Activated T-helper 1 cell treated with anti-CD3 and anti-CD28 coated beads, Interleukin-2, amount 50 U/mL, for 16 hours (primary cell): Measurements from ENCODE around the gene GPC6.

Source experiments
- DNase-seq, 2 donors: peaks; one replicate each; pipeline ENCODE4 v3.0.0-alpha.2; 2020; ENCODE audit warnings: low read depth in 1 of 2, low spot score in 1 of 2

GPC6 gene

GRCh38 chr13:93767917-93768409 lies 541.4 kb downstream of the GPC6 start:
- no peak for DNase-seq

- no peak for DNase-seq
Observed at GRCh38 chr13:93769101-93769500, 542.5 kb downstream of the GPC6 start.

- no peak for DNase-seq
Observed at GRCh38 chr13:93769607-93770006, 543.0 kb downstream of the GPC6 start.

- DNase-seq = no peak
Observed at GRCh38 chr13:93771227-93771626, 544.6 kb downstream of the GPC6 start.

- DNase-seq = no peak
Observed at GRCh38 chr13:93771782-93772181, 545.2 kb downstream of the GPC6 start.

- DNase-seq = no peak
Observed at GRCh38 chr13:93774506-93774905, 547.9 kb downstream of the GPC6 start.

GRCh38 chr13:93775027-93775426 lies 548.4 kb downstream of the GPC6 start:
- DNase-seq = no peak

- DNase-seq = no peak
Observed at GRCh38 chr13:93775507-93776108, 549.0 kb downstream of the GPC6 start.

- no peak for DNase-seq
Observed at GRCh38 chr13:93776936-93777335, 550.3 kb downstream of the GPC6 start.

GRCh38 chr13:93777504-93777903 lies 550.9 kb downstream of the GPC6 start:
- no peak for DNase-seq

GRCh38 chr13:93778548-93778947 lies 551.9 kb downstream of the GPC6 start:
- DNase-seq = no peak

GRCh38 chr13:93784191-93784590 lies 557.6 kb downstream of the GPC6 start:
- no peak for DNase-seq

- no peak for DNase-seq
Observed at GRCh38 chr13:93786846-93787489, 560.4 kb downstream of the GPC6 start.

- DNase-seq = no peak
Observed at GRCh38 chr13:93788456-93788855, 561.8 kb downstream of the GPC6 start.

- no peak for DNase-seq
Observed at GRCh38 chr13:93789058-93789457, 562.5 kb downstream of the GPC6 start.

GRCh38 chr13:93794197-93794885 lies 567.7 kb downstream of the GPC6 start:
- DNase-seq = peak in 1 of 2 donors; percentile 0

GRCh38 chr13:93797463-93797862 lies 570.9 kb downstream of the GPC6 start:
- DNase-seq = no peak

- no peak for DNase-seq
Observed at GRCh38 chr13:93800342-93800741, 573.7 kb downstream of the GPC6 start.

GRCh38 chr13:93805736-93806135 lies 579.1 kb downstream of the GPC6 start:
- no peak for DNase-seq

- DNase-seq = no peak
Observed at GRCh38 chr13:93806861-93807260, 580.3 kb downstream of the GPC6 start.

GRCh38 chr13:93810264-93810663 lies 583.7 kb downstream of the GPC6 start:
- no peak for DNase-seq

- DNase-seq = no peak
Observed at GRCh38 chr13:93811071-93811737, 584.6 kb downstream of the GPC6 start.
